Rectal smooth muscle tissue (tissue), 1 donor: ENCODE results near the gene ADAM15.

ENCODE experiments used
- H3K27ac ChIP-seq: one replicate; pipeline ENCODE4 v1.7.0; 2013; ENCODE audit warnings: low read depth, low read length, inconsistent platforms
- H3K27me3 ChIP-seq: one replicate; pipeline ENCODE4 v1.7.0; 2013; ENCODE audit warnings: low read length; ENCODE audit not compliant: control insufficient read depth, insufficient read depth
- H3K36me3 ChIP-seq: one replicate; pipeline ENCODE4 v1.7.0; 2013; ENCODE audit warnings: low read length; ENCODE audit not compliant: control insufficient read depth, insufficient read depth
- H3K4me1 ChIP-seq: one replicate; pipeline ENCODE4 v1.7.0; 2013; ENCODE audit warnings: low read length; ENCODE audit not compliant: control insufficient read depth, insufficient read depth
- H3K4me3 ChIP-seq: one replicate; pipeline ENCODE4 v1.7.0; 2013; ENCODE audit warnings: low read length
- H3K9ac ChIP-seq: one replicate; pipeline ENCODE4 v1.7.0; 2013; ENCODE audit warnings: low read length

Gene ADAM15

GRCh38 chr1:155077346-155077745 lies 26.2 kb downstream of the ADAM15 start:
- H3K27me3 ChIP-seq = peaks cover 18% of the 10 kb centered on the region
- H3K9ac ChIP-seq = no peak overlapping the region
- no peaks in the 10 kb centered on the region for H3K36me3 ChIP-seq
- no peak overlapping the region for H3K27ac ChIP-seq
- peaks cover 10% of the 10 kb centered on the region for H3K4me1 ChIP-seq
- H3K4me3 ChIP-seq = no peak overlapping the region

DNA sequence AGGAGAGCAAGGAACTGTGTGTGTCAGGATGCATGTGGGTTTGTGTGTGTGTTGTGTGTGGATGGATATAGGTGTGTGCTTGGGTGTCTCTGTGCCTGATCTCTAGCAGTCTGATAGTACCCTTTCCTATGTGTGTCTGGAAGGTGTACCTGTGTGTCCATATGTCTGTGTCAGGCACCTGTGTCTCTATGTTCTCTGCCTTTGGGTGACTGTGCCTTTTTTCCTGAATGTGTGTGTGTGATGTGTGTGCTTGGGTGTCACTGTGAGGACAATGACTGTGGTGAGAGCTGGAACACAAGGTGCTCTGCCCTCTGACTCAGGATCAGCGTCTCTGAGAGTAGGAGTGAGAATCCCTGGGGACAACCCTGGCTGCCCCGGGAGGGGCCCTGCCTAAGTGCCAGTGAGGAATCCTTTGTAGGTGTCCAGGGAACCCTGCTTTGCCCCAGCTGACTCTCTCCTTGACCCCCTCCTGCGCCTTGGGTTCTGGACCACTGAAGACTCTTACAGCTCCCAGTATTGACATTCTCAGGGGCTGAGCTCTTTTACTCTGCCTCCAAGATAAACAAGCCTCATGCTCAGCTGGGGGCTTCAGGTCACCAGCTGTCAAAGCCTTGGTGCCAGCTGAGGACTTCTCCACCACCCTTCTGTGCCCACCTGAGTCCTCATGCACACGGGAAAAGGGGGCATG lies 26.8 kb downstream of the ADAM15 start:
- H3K4me1 ChIP-seq = peaks cover 10% of the 10 kb centered on the region
- no peak overlapping the region for H3K27ac ChIP-seq
- H3K4me3 ChIP-seq = no peak overlapping the region
- H3K9ac ChIP-seq = no peak overlapping the region
- peaks cover 20% of the 10 kb centered on the region for H3K27me3 ChIP-seq
- no peaks in the 10 kb centered on the region for H3K36me3 ChIP-seq

GRCh38 chr1:155078469-155079209 lies 27.5 kb downstream of the ADAM15 start, which contains the start of gene EFNA3:
EFNA3 (plus strand) TSS chr1:155078837; CDS start chr1:155078942, 105 bp downstream.
- no peaks in the 10 kb centered on the region for H3K36me3 ChIP-seq
- peak within 1 kb of the TSS; percentile 40 for H3K4me3 ChIP-seq
- H3K27me3 ChIP-seq = peaks cover 27% of the 10 kb centered on the region
- peaks cover 10% of the 10 kb centered on the region for H3K4me1 ChIP-seq
- peak within 1 kb of the TSS; percentile 2 for H3K9ac ChIP-seq
- H3K27ac ChIP-seq = no peak within 1 kb of the TSS

GRCh38 chr1:155079210-155079486 lies 28.0 kb downstream of the ADAM15 start:
- H3K27me3 ChIP-seq = peaks cover 31% of the 10 kb centered on the region
- peak overlapping the region; percentile 40 for H3K4me3 ChIP-seq
- H3K36me3 ChIP-seq = no peaks in the 10 kb centered on the region
- H3K4me1 ChIP-seq = peaks cover 10% of the 10 kb centered on the region
- no peak overlapping the region for H3K27ac ChIP-seq
- H3K9ac ChIP-seq = no peak overlapping the region

GRCh38 chr1:155079487-155080311 lies 28.6 kb downstream of the ADAM15 start:
- peaks cover 33% of the 10 kb centered on the region for H3K27me3 ChIP-seq

DNA sequence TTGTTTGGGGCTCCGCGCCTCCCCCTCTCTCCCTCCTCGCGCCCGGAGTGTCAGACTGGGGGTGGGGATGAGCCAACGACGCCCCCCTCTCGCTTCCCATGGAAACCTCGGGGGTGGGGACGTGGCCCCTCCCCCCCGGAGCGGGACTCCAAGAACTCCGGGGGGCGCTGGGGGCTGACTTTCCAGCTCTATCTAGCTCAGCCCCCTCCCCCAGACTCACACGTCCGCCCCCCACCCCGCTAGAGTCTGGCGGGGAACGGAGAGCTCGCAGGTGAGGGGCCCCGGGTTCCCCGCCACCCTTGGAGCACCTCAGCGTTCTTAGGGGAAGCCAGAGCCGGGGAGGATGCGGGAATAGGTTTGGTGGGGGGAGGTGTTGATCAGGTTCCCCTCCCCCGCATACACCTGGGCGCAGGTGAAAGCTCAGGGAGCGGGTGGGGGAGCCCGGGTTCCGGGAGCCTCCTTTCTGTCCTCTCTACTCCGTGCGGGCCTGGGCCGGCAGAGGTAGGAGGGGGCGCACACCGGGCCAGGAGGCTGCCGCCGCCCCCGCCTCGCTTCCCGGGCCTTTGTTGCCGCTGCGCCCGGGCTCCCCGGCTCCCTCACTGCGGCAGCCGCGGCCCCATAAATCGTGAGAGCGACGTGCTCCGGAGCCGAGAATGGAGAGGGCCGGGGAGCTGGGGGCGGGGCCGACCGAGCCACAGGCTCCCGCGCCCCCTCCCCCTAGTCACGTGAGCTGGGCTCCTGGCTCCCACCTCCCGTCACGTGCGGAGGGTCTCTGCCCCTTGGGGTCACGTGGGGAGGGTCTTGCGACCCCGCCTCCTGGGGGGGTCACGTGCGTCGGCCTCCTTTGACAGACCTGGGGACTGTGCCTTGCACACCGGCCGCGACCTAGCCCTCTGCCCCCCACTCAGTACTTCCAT lies 29.5 kb downstream of the ADAM15 start:
- H3K9ac ChIP-seq = no peak overlapping the region
- H3K27me3 ChIP-seq = peaks cover 33% of the 10 kb centered on the region
- no peaks in the 10 kb centered on the region for H3K36me3 ChIP-seq
- peaks cover 16% of the 10 kb centered on the region for H3K4me1 ChIP-seq
- peak overlapping the region; percentile 51 for H3K4me3 ChIP-seq
- H3K27ac ChIP-seq = no peak overlapping the region

More at GRCh38 chr1:155079487-155080311, 28.6 kb downstream of the ADAM15 start:
- H3K9ac ChIP-seq = peak overlapping the region; percentile 2
- no peaks in the 10 kb centered on the region for H3K36me3 ChIP-seq
- peak overlapping the region; percentile 51 for H3K4me3 ChIP-seq
- H3K27ac ChIP-seq = no peak overlapping the region
- peaks cover 14% of the 10 kb centered on the region for H3K4me1 ChIP-seq

DNA sequence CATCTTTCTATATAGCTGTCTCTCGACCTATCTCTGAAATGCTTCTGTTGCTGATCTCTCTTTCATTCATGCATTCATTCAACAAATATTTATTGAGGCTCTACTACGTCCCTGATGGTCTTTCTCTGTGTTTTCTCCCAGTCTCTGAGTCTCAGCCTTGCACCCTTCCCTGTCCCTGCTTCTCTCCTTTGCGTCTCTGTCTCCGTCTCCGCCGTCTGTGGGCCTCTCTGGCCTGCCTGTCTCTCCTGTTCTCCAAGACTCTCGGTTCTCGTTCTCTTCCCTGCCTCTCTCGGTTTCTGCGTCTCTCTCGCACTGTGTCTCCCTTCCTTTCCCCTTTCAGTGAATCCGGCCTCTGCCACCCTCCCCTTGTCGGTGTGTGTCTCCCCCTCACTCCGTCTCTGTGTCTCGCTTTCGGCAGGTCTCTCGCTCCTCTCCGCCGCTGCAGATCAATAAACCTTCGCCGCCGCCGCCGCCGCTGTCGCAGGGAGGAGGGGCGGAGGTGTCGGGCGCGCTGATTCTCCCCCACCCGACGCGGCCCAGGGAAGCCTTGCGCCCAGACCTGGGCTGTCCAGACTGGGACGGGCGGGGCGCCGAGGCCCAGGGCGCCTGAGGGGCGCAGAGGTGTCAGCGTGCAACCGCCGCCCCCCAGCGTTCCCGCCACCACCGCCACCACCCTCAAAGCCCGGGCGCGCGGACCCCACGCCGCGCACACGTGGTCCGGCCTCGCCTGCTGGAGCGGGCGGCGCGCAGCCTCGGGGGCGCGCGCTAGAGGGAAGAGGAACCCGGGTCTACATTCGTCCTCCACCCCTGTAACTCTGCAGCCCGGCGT lies 30.6 kb downstream of the ADAM15 start:
- H3K4me1 ChIP-seq = peaks cover 17% of the 10 kb centered on the region
- peak overlapping the region; percentile 29 for H3K4me3 ChIP-seq
- H3K27ac ChIP-seq = no peak overlapping the region
- H3K36me3 ChIP-seq = no peaks in the 10 kb centered on the region
- no peak overlapping the region for H3K9ac ChIP-seq
- peaks cover 33% of the 10 kb centered on the region for H3K27me3 ChIP-seq

- no peaks in the 10 kb centered on the region for H3K36me3 ChIP-seq
- peaks cover 17% of the 10 kb centered on the region for H3K4me1 ChIP-seq
- H3K4me3 ChIP-seq = peak overlapping the region; percentile 29
- H3K27ac ChIP-seq = no peak overlapping the region
- H3K9ac ChIP-seq = no peak overlapping the region
- peaks cover 33% of the 10 kb centered on the region for H3K27me3 ChIP-seq
Measured at GRCh38 chr1:155082301-155083051, 31.4 kb downstream of the ADAM15 start.

DNA sequence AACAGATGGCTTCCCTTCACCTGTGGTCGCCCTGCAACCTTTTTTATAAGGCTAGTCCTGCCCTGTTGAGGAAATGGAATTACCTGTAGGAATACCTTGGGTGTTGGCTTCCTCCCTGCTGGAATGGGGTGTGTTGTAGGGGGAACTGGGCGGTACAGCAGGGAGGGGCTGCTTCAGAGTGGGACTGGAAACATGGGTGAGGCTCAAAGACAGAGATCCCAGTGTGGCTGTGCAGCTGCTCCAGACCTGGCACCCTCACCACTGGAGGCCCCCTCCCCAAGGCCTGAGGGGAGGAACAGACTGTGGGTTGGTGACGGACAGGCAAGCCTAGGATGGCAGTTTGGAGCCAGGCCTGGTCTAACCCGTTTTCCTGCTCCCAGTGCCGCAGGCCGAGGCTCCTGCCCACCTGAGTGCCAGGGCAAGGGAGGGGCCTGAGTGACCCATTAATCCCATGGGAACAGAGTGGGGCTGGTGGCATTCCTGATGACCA lies 32.0 kb downstream of the ADAM15 start:
- H3K27ac ChIP-seq = no peak overlapping the region
- no peaks in the 10 kb centered on the region for H3K36me3 ChIP-seq
- H3K9ac ChIP-seq = no peak overlapping the region
- H3K4me1 ChIP-seq = peaks cover 17% of the 10 kb centered on the region
- H3K27me3 ChIP-seq = peaks cover 33% of the 10 kb centered on the region
- H3K4me3 ChIP-seq = no peak overlapping the region

DNA sequence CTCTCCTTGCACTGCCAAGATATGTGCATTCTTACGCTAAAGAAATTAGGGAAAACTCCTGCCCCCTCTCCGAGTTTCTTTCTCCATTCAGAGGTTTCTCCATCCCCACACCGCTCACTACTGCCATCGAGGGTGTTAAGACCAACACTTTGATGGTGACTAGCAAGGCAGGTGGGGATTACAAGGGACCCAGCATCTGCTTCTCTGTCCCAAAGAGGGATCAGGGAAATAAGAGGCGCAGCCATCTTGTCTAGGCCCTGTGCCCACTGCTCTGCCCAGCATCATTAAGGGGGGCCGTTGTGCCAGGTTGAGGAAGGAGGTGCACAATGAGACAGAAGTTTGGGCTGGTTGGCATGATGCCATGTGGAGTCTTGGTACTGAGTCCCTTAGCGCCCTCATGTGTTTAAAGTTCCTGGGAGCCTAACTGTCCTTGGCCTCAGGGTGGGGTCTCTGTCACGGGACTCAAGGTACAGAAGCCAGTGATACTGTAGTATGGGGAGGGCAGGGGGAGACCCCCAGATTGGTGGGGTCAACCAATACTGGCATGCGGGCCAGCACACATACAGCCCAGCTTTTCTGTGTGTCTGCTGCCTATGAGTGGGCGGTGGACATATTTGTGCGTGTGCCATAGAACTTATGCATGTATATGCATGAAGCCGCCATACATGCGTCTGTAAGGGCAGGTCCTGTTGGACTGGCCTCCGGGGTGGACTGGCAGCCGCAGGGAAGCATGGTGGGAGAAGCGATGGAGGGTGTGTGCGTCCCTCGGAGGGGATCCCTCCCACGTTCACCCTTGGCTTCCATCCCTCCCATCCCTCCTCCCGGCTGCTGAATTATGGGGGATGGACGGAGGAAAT lies 33.0 kb downstream of the ADAM15 start:
- peak overlapping the region; percentile 40 for H3K4me3 ChIP-seq
- H3K27ac ChIP-seq = no peak overlapping the region
- H3K27me3 ChIP-seq = peaks cover 33% of the 10 kb centered on the region
- H3K4me1 ChIP-seq = peaks cover 17% of the 10 kb centered on the region
- no peak overlapping the region for H3K9ac ChIP-seq
- no peaks in the 10 kb centered on the region for H3K36me3 ChIP-seq
